IMR-90 (cell line): ENCODE measurements around the gene CNIH2. TPM values are rescaled to one million over a fixed set of nuclear protein-coding genes. Genes with fewer than 3 reads are reported as not detected.

ENCODE experiments used
- ATAC-seq: fragments of 200-7000 bp; cut with Tn5 transposase; 2 replicates; pipeline ENCODE4 v1.9.1; 2020; ENCODE audit warnings: low read depth, mild to moderate bottlenecking, moderate library complexity
- BruUV-seq: library from RNA; stranded (reverse); fragments of 400-500 nt; replicated peaks from 2 replicates; lab custom pipeline; 2021; lab: Mats Ljungman, UMichigan
- CTCF ChIA-PET: fragments of 300-600 bp; formaldehyde crosslinking; extraction: SDS; loops from one replicate; lab custom pipeline; 2021; ENCODE audit warnings: antibody characterized with exemption; lab: Yijun Ruan, JAX
- POLR2A ChIA-PET: fragments of 300-600 bp; sonication (Branson Sonifier 250); formaldehyde crosslinking; loops from one replicate; lab custom pipeline; 2022; ENCODE audit warnings: antibody characterized with exemption; ENCODE audit not compliant: unreplicated experiment; lab: Charles Lee
- DNase-seq: peaks from one replicate; pipeline ENCODE4 v3.0.0; 2013
- H2AFZ ChIP-seq: replicated peaks from 2 replicates; pipeline ENCODE3; 2013; ENCODE audit warnings: low read length, mild to moderate bottlenecking; ENCODE audit not compliant: poor library complexity
- H2AK5ac ChIP-seq: 2 replicates; pipeline ENCODE4 v1.6.1; 2013; ENCODE audit warnings: low read depth, low read length, inconsistent platforms
- H2AK9ac ChIP-seq: replicated peaks from 2 replicates; pipeline ENCODE3; 2013; ENCODE audit warnings: mild to moderate bottlenecking, low read depth, low read length, moderate library complexity; ENCODE audit not compliant: poor library complexity
- H2BK120ac ChIP-seq: 2 replicates; pipeline ENCODE4 v1.6.1; 2013; ENCODE audit warnings: low read depth, low read length, inconsistent platforms
- H2BK15ac ChIP-seq: 3 replicates; pipeline ENCODE4 v1.6.1; 2013; ENCODE audit warnings: low read depth, low read length, inconsistent platforms
- H2BK20ac ChIP-seq: 2 replicates; pipeline ENCODE4 v1.6.1; 2013; ENCODE audit warnings: low read depth, mild to moderate bottlenecking, inconsistent platforms, low read length, moderate library complexity
- H2BK5ac ChIP-seq: 2 replicates; pipeline ENCODE4 v1.6.1; 2013; ENCODE audit warnings: mild to moderate bottlenecking, low read depth, low read length, inconsistent platforms; ENCODE audit not compliant: poor library complexity, severe bottlenecking
- H3K14ac ChIP-seq: replicated peaks from 2 replicates; pipeline ENCODE4 v1.6.1; 2013; ENCODE audit warnings: low read depth, low read length, inconsistent platforms
- H3K18ac ChIP-seq: 2 replicates; pipeline ENCODE4 v1.6.1; 2013; ENCODE audit warnings: low read depth, low read length, control low read depth
- H3K23ac ChIP-seq: 2 replicates; pipeline ENCODE4 v1.6.1; 2013; ENCODE audit warnings: low read depth, low read length, inconsistent platforms
- H3K27ac ChIP-seq: 2 replicates; pipeline ENCODE4 v1.5.1; 2013; ENCODE audit warnings: mild to moderate bottlenecking, control low read depth, low read length; ENCODE audit not compliant: insufficient read depth
- H3K27me3 ChIP-seq: 2 replicates; pipeline ENCODE4 v1.6.1; 2013; ENCODE audit warnings: low read length; ENCODE audit not compliant: control insufficient read depth, insufficient read depth
- H3K36me3 ChIP-seq: 2 replicates; pipeline ENCODE4 v1.6.1; 2013; ENCODE audit warnings: low read length, mixed read lengths; ENCODE audit not compliant: control insufficient read depth, insufficient read depth
- H3K4ac ChIP-seq: 2 replicates; pipeline ENCODE4 v1.6.1; 2013; ENCODE audit warnings: low read depth, low read length, inconsistent platforms
- H3K4me1 ChIP-seq: 2 replicates; pipeline ENCODE4 v1.6.1; 2013; ENCODE audit warnings: low read length, mixed read lengths; ENCODE audit not compliant: control insufficient read depth, insufficient read depth
- H3K4me2 ChIP-seq: 2 replicates; pipeline ENCODE4 v1.6.1; 2013; ENCODE audit warnings: low read depth, mild to moderate bottlenecking, control low read depth, low read length, moderate library complexity
- H3K4me3 ChIP-seq: 2 replicates; pipeline ENCODE4 v1.5.1; 2013; ENCODE audit warnings: low read depth, mild to moderate bottlenecking, control low read depth, low read length, moderate library complexity; ENCODE audit not compliant: insufficient read depth
- H3K56ac ChIP-seq: 2 replicates; pipeline ENCODE4 v1.6.1; 2013; ENCODE audit warnings: low read length, inconsistent platforms; ENCODE audit not compliant: insufficient read depth; ENCODE audit errors: extremely low read depth
- H3K79me1 ChIP-seq, 2 experiments: 2 replicates each; pipeline ENCODE4 v1.6.1; 2013; ENCODE audit warnings: low read length in 2 of 2, inconsistent platforms in 1 of 2, low read depth in 1 of 2
- H3K9ac ChIP-seq: 2 replicates; pipeline ENCODE4 v1.6.1; 2013; ENCODE audit warnings: low read depth, low read length, control low read depth
- H3K9me1 ChIP-seq: 2 replicates; pipeline ENCODE4 v1.6.1; 2013; ENCODE audit warnings: low read length, inconsistent platforms; ENCODE audit not compliant: insufficient read depth
- H3K9me3 ChIP-seq: 2 replicates; pipeline ENCODE4 v1.6.1; 2013; ENCODE audit warnings: low read length; ENCODE audit not compliant: control insufficient read depth, insufficient read depth
- H4K20me1 ChIP-seq: 2 replicates; pipeline ENCODE4 v1.6.1; 2013; ENCODE audit warnings: low read length, inconsistent platforms; ENCODE audit not compliant: insufficient read depth
- H4K5ac ChIP-seq: 2 replicates; pipeline ENCODE4 v1.6.1; 2013; ENCODE audit warnings: mild to moderate bottlenecking, low read depth, low read length, control low read depth
- H4K8ac ChIP-seq, 2 experiments: 2 replicates each; pipeline ENCODE4 v1.6.1; 2013; ENCODE audit warnings: low read depth in 2 of 2, low read length in 2 of 2, control low read depth in 1 of 2, inconsistent platforms in 1 of 2
- H4K91ac ChIP-seq: 2 replicates; pipeline ENCODE4 v1.6.1; 2013; ENCODE audit warnings: low read depth, low read length, inconsistent platforms; ENCODE audit not compliant: insufficient read depth
- CEBPB ChIP-seq: IDR thresholded peaks from 2 replicates; pipeline ENCODE4 v1.6.1; 2012; ENCODE audit warnings: low read depth, low read length, improper control_type of control experiment
- CHD1 ChIP-seq: IDR thresholded peaks from 2 replicates; pipeline ENCODE4 v1.6.1; 2012; ENCODE audit warnings: low read depth, low read length, improper control_type of control experiment
- FOS ChIP-seq: fragments of 150-350 bp; IDR thresholded peaks from 2 replicates; pipeline ENCODE4 v1.6.1; 2016; ENCODE audit warnings: low read depth, low read length
- MAFK ChIP-seq: IDR thresholded peaks from 2 replicates; pipeline ENCODE4 v1.6.1; 2012; ENCODE audit warnings: low read depth, low read length, improper control_type of control experiment
- MXI1 ChIP-seq: IDR thresholded peaks from 2 replicates; pipeline ENCODE4 v1.6.1; 2012; ENCODE audit warnings: low read depth, mild to moderate bottlenecking, low read length, moderate library complexity, borderline replicate concordance
- NFE2L2 ChIP-seq: fragments of 150-350 bp; IDR thresholded peaks from 2 replicates; pipeline ENCODE4 v1.6.1; 2016; ENCODE audit warnings: low read depth, mild to moderate bottlenecking, low read length
- POLR2A ChIP-seq: IDR thresholded peaks from 2 replicates; pipeline ENCODE4 v1.6.1; 2012; ENCODE audit warnings: mild to moderate bottlenecking, low read depth, low read length
- RAD21 ChIP-seq: IDR thresholded peaks from 2 replicates; pipeline ENCODE4 v1.6.1; 2012; ENCODE audit warnings: low read length, improper control_type of control experiment
- RCOR1 ChIP-seq: IDR thresholded peaks from 2 replicates; pipeline ENCODE4 v1.6.1; 2012; ENCODE audit warnings: mild to moderate bottlenecking, low read length, improper control_type of control experiment; ENCODE audit not compliant: insufficient replicate concordance
- RFX5 ChIP-seq: IDR thresholded peaks from 2 replicates; pipeline ENCODE4 v1.8.0; 2012; ENCODE audit warnings: low read depth, mild to moderate bottlenecking, low read length, moderate library complexity
- SMC3 ChIP-seq: fragments of 150-350 bp; IDR thresholded peaks from 2 replicates; pipeline ENCODE4 v1.6.1; 2016; ENCODE audit warnings: low read depth, mild to moderate bottlenecking, antibody characterized with exemption, low read length, moderate library complexity
- WGBS, 2 experiments: methylation state at CpG; one replicate each; pipeline versions ENCODE4 v1.1.5 to v1.1.7; 2013; ENCODE audit warnings: missing lambda C conversion rate in 2 of 2; ENCODE audit not compliant: insufficient read length in 1 of 2; ENCODE audit errors: extremely low coverage in 2 of 2; 5-methylcytosine and 5-hydroxymethylcytosine counted together
- dilution Hi-C: fragments of 300-500 bp; cut with HindIII; formaldehyde crosslinking; loops from one replicate; pipeline ENCODE4 v1.14.3; 2018; ENCODE audit warnings: low sequenced_read_pairs; ENCODE audit not compliant: unreplicated experiment
- in situ Hi-C: fragments of 300-500 bp; cut with MboI; formaldehyde crosslinking; loops from 3 replicates; pipeline ENCODE4 v1.14.3; 2019; ENCODE audit warnings: low sequenced_read_pairs, inconsistent platforms, mixed read lengths
- intact Hi-C: fragments of 100-400 bp; cut with micrococcal nuclease; formaldehyde crosslinking; loops from 2 replicates; pipeline ENCODE4 v1.10.0; 2022
- polyA plus RNA-seq, 3 experiments: library from polyadenylated mRNA; depleted of rRNA; stranded (reverse); fragments of >200 nt; gene quantifications; 2 replicates each; pipeline ENCODE4 v1.2.3, GENCODE V29; 2012; ENCODE audit warnings: low replicate concordance in 1 of 3
- total RNA-seq: library from RNA; depleted of rRNA; stranded (reverse); fragments of >200 nt; gene quantifications from 2 replicates; pipeline ENCODE4 v1.2.3, GENCODE V29; 2012
- TF ChIP-seq, protein P1 (sequence below): conservative IDR thresholded peaks from 2 replicates; pipeline ENCODE4 v1.5.1; 2012; ENCODE audit warnings: mild to moderate bottlenecking, low read depth, low read length, improper control_type of control experiment
- TF ChIP-seq, protein P2 (sequence below): fragments of 150-350 bp; IDR thresholded peaks from 2 replicates; pipeline ENCODE4 v1.6.1; 2017; ENCODE audit warnings: mild to moderate bottlenecking, antibody characterized with exemption, low read length, low read depth

The CNIH2 gene
- total and polyA plus RNA-seq, 2 of the 4 experiments (the other 2 are of a cell fraction) = 0.54 to 3.4 TPM

DNA sequence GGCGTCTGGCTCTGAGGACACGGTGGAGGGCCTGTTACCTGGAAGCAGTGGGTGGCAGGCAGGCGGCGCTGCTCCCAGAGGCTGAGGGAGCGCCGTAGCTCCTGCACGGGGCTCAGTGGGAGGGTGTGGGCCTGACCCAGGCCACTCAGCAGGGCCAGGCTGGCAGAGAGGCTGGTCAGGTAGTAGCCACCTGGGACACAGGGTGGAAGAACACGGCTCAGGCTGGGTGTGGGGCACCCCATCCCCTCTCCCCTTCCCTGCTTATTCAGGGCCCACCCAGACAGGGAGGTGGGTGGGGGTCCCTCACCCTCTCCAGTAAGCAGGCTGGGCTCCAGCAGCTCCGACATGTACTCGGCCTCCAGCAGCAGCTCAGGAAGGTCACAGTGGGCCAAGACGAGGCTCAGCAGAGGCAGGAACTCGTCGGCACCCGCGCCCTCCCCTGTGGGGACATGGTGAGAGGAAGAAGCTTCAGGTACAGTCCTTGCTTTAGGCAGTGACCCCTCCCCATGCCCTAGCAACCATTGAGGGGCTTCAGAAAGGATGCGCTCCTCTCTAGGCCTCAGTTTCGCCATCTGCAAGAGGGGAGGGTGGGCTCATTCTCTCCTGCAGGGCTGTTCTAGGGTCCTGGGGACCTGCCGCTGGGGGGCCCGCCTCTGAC lies 55.4 kb downstream of the CNIH2 start:
- Histone ChIP-seq H3K4me3 (no peak overlapping the region), H3K27me3 (no peaks in the 10 kb centered on the region), H2BK120ac (no peak overlapping the region), H3K4ac (no peak overlapping the region), H3K9ac (no peak overlapping the region), H4K20me1 (peaks cover 21% of the 10 kb centered on the region), H2BK15ac (no peak overlapping the region), H4K91ac (no peak overlapping the region), H3K27ac (no peak overlapping the region), H2AK5ac (no peak overlapping the region), H2AFZ (no peak overlapping the region), H3K56ac (no peak overlapping the region), H3K79me1 (peaks cover 5 to 38% of the 10 kb centered on the region in 2 experiments; a peak in 3 of 4 replicates), H2BK5ac (no peak overlapping the region), H3K9me3 (no peaks in the 10 kb centered on the region), H4K5ac (no peak overlapping the region), H2AK9ac (no peak overlapping the region), H2BK20ac (no peak overlapping the region), H3K23ac (no peak overlapping the region), H3K18ac (no peak overlapping the region), H3K14ac (no peak overlapping the region), H3K4me1 (peaks cover 27% of the 10 kb centered on the region), H3K36me3 (peaks cover 21% of the 10 kb centered on the region), H4K8ac (no peak overlapping the region), H3K4me2 (no peak overlapping the region), H3K9me1 (no peaks in the 10 kb centered on the region)
- in situ Hi-C loops (no loop called here), intact Hi-C loops (no loop called here), dilution Hi-C loops (no loop called here)
- POLR2A ChIA-PET = interaction anchor here (1.2 kb wide), 1 partner anchor 17 kb away, joined by 6 read pairs; the partner anchor contains the start of gene CD248
- 90% methylated on average over 2 of the region's 19 CpGs; no CpG with 5 or more reads in 1 of the 2 experiments for whole genome bisulfite sequencing, 2 experiments
- CTCF ChIA-PET = interaction anchor here (1.2 kb wide), 1 partner anchor 21 kb away, joined by 4 read pairs; no protein-coding TSS in a partner anchor
- no TSS peak for BruUV-seq
- no peak for ATAC-seq
- DNase-seq = no peak
- TF ChIP-seq CHD1 = no peak
- no peak for TF ChIP-seq RAD21
- no peak for TF ChIP-seq POLR2A
- TF ChIP-seq CEBPB = no peak
- no peak for TF ChIP-seq SMC3
- no peak for TF ChIP-seq MXI1
- TF ChIP-seq, protein P1, sequence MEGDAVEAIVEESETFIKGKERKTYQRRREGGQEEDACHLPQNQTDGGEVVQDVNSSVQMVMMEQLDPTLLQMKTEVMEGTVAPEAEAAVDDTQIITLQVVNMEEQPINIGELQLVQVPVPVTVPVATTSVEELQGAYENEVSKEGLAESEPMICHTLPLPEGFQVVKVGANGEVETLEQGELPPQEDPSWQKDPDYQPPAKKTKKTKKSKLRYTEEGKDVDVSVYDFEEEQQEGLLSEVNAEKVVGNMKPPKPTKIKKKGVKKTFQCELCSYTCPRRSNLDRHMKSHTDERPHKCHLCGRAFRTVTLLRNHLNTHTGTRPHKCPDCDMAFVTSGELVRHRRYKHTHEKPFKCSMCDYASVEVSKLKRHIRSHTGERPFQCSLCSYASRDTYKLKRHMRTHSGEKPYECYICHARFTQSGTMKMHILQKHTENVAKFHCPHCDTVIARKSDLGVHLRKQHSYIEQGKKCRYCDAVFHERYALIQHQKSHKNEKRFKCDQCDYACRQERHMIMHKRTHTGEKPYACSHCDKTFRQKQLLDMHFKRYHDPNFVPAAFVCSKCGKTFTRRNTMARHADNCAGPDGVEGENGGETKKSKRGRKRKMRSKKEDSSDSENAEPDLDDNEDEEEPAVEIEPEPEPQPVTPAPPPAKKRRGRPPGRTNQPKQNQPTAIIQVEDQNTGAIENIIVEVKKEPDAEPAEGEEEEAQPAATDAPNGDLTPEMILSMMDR = no peak
- TF ChIP-seq MAFK = no peak
- TF ChIP-seq NFE2L2 = no peak
- no peak for TF ChIP-seq RCOR1
- TF ChIP-seq RFX5 = no peak
- no peak for TF ChIP-seq FOS
- TF ChIP-seq, protein P2, sequence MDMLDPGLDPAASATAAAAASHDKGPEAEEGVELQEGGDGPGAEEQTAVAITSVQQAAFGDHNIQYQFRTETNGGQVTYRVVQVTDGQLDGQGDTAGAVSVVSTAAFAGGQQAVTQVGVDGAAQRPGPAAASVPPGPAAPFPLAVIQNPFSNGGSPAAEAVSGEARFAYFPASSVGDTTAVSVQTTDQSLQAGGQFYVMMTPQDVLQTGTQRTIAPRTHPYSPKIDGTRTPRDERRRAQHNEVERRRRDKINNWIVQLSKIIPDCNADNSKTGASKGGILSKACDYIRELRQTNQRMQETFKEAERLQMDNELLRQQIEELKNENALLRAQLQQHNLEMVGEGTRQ = no peak
